SK-N-SH (cell line): ENCODE measurements around the gene GIT2. TPM values are rescaled to one million over a fixed set of nuclear protein-coding genes. Genes with fewer than 3 reads are reported as not detected.

ENCODE experiments used
- CTCF ChIA-PET: fragments of 300-600, 350-600 bp; formaldehyde crosslinking; extraction: SDS; loops from one replicate; lab custom pipeline; 2021; lab: Yijun Ruan, JAX
- POLR2A ChIA-PET: fragments of 350-600 bp; sonication (Branson Sonifier 250); formaldehyde crosslinking; extraction: SDS; loops from one replicate; lab custom pipeline; 2020; ENCODE audit warnings: antibody characterized with exemption, inconsistent platforms; lab: Yijun Ruan, JAX
- DNase-seq: peaks from one replicate; pipeline ENCODE4 v3.0.0; 2012
- H2AFZ ChIP-seq: fragments of 200-600 bp; sonication (generic); 2 replicates; pipeline ENCODE4 v1.8.1; 2016; ENCODE audit warnings: antibody characterized with exemption, mild to moderate bottlenecking, low read depth
- H3F3A ChIP-seq: fragments of 200-600 bp; sonication (generic); replicated peaks from 2 replicates; pipeline ENCODE3; 2016; ENCODE audit warnings: antibody characterized with exemption, mild to moderate bottlenecking; ENCODE audit not compliant: insufficient read depth
- H3K27ac ChIP-seq, 2 experiments: fragments of 200-500 bp in 1 of 2; fragments of 200-600 bp in 1 of 2; sonication (Bioruptor generic) in 1 of 2; sonication (generic), shearing (Covaris generic) in 1 of 2; 2 replicates each; pipeline versions ENCODE4 v1.5.1 to v1.6.1; 2014 to 2016; ENCODE audit warnings: low read depth in 2 of 2, inconsistent platforms in 1 of 2, low read length in 1 of 2, mild to moderate bottlenecking in 1 of 2, mixed read lengths in 1 of 2
- H3K27me3 ChIP-seq: fragments of 200-600 bp; sonication (generic), shearing (Covaris generic); 2 replicates; pipeline ENCODE4 v1.6.1; 2016; ENCODE audit warnings: mixed run types; ENCODE audit not compliant: insufficient read depth
- H3K36me3 ChIP-seq, 2 experiments: fragments of 200-500 bp in 1 of 2; fragments of 200-600 bp in 1 of 2; sonication (Bioruptor generic) in 1 of 2; sonication (generic) in 1 of 2; replicated peaks in 1 of 2; 2 replicates each; pipeline versions ENCODE3 to v1.5.1; 2014 to 2016; ENCODE audit warnings: low read length in 1 of 2, mild to moderate bottlenecking in 1 of 2; ENCODE audit not compliant: insufficient read depth in 2 of 2, control insufficient read depth in 1 of 2
- H3K4me1 ChIP-seq, 2 experiments: fragments of 200-500 bp in 1 of 2; fragments of 200-600 bp in 1 of 2; sonication (Bioruptor generic) in 1 of 2; sonication (generic), shearing (Covaris generic) in 1 of 2; 2 replicates each; pipeline versions ENCODE4 v1.5.1 to v1.6.1; 2014 to 2016; ENCODE audit warnings: low read depth in 1 of 2, low read length in 1 of 2, mixed run types in 1 of 2; ENCODE audit not compliant: insufficient read depth in 2 of 2, control insufficient read depth in 1 of 2
- H3K4me2 ChIP-seq: fragments of 200-600 bp; sonication (generic), shearing (Covaris generic); 2 replicates; pipeline ENCODE4 v1.6.1; 2017; ENCODE audit warnings: mixed run types
- H3K4me3 ChIP-seq, 2 experiments: fragments of 200-500 bp in 1 of 2; fragments of 200-600 bp in 1 of 2; sonication (Bioruptor generic) in 1 of 2; sonication (generic), shearing (Covaris generic) in 1 of 2; 2 replicates each; pipeline versions ENCODE4 v1.5.1 to v1.8.1; 2014 to 2016; ENCODE audit warnings: low read depth in 2 of 2, inconsistent platforms in 1 of 2, low read length in 1 of 2, mild to moderate bottlenecking in 1 of 2, mixed read lengths in 1 of 2, moderate library complexity in 1 of 2
- H3K79me2 ChIP-seq: fragments of 200-600 bp; sonication (generic); 2 replicates; pipeline ENCODE4 v1.8.1; 2017; ENCODE audit warnings: mild to moderate bottlenecking; ENCODE audit not compliant: insufficient read depth
- H3K9ac ChIP-seq: fragments of 200-600 bp; sonication (generic); 2 replicates; pipeline ENCODE4 v1.6.1; 2017; ENCODE audit warnings: mixed run types
- H3K9me2 ChIP-seq: fragments of 200-600 bp; sonication (generic); 2 replicates; pipeline ENCODE4 v1.6.1; 2017; ENCODE audit warnings: mixed run types
- H3K9me3 ChIP-seq: fragments of 200-600 bp; sonication (generic); 2 replicates; pipeline ENCODE4 v1.6.1; 2017; ENCODE audit warnings: mixed run types, mild to moderate bottlenecking, moderate library complexity
- H4K20me1 ChIP-seq: fragments of 200-600 bp; sonication (generic); 2 replicates; pipeline ENCODE4 v1.6.1; 2017; ENCODE audit warnings: mild to moderate bottlenecking, mixed run types; ENCODE audit not compliant: insufficient read depth
- ELF1 ChIP-seq: IDR thresholded peaks from 2 replicates; pipeline ENCODE4 v1.4.0; 2012
- EZH2phosphoT487 ChIP-seq: fragments of 200-600 bp; sonication (generic); IDR thresholded peaks from 2 replicates; pipeline ENCODE4 v1.6.1; 2017; ENCODE audit warnings: low read depth, mixed run types, mild to moderate bottlenecking, antibody characterized with exemption, moderate library complexity, borderline replicate concordance
- FOSL2 ChIP-seq: IDR thresholded peaks from 2 replicates; pipeline ENCODE4 v1.4.0; 2012; ENCODE audit warnings: low read depth, mild to moderate bottlenecking, moderate library complexity, borderline replicate concordance
- JUND ChIP-seq: IDR thresholded peaks from 2 replicates; pipeline ENCODE4 v1.4.0; 2012
- MAX ChIP-seq: IDR thresholded peaks from 2 replicates; pipeline ENCODE4 v1.4.0; 2012; ENCODE audit warnings: low read depth
- MEF2A ChIP-seq: IDR thresholded peaks from 2 replicates; pipeline ENCODE4 v1.4.0; 2012; ENCODE audit warnings: low read depth, borderline replicate concordance
- NRF1 ChIP-seq: IDR thresholded peaks from 2 replicates; pipeline ENCODE4 v1.6.1; 2012; ENCODE audit warnings: low read depth, mild to moderate bottlenecking, low read length
- POLR2AphosphoS5 ChIP-seq: IDR thresholded peaks from 2 replicates; pipeline ENCODE4 v1.6.1; 2012; ENCODE audit warnings: low read depth, low read length
- RCOR1 ChIP-seq: fragments of 150-350 bp; IDR thresholded peaks from 2 replicates; pipeline ENCODE4 v1.6.1; 2017; ENCODE audit warnings: antibody characterized with exemption, low read length
- REST ChIP-seq: IDR thresholded peaks from 2 replicates; pipeline ENCODE4 v1.6.1; 2012; ENCODE audit warnings: mild to moderate bottlenecking, low read depth, low read length, moderate library complexity
- RXRA ChIP-seq: IDR thresholded peaks from 2 replicates; pipeline ENCODE4 v1.4.0; 2012; ENCODE audit warnings: low read depth, mild to moderate bottlenecking, borderline replicate concordance
- TCF12 ChIP-seq: IDR thresholded peaks from 2 replicates; pipeline ENCODE4 v1.4.0; 2012
- USF1 ChIP-seq: IDR thresholded peaks from 2 replicates; pipeline ENCODE4 v1.4.0; 2012; ENCODE audit warnings: low read depth, borderline replicate concordance
- USF2 ChIP-seq: fragments of 150-350 bp; IDR thresholded peaks from 2 replicates; pipeline ENCODE4 v1.6.1; 2017; ENCODE audit warnings: antibody characterized with exemption, low read length, low read depth, borderline replicate concordance
- WGBS: methylation state at CpG from one replicate; pipeline ENCODE4 v1.1.6; 2017; ENCODE audit warnings: low lambda C conversion rate; 5-methylcytosine and 5-hydroxymethylcytosine counted together
- polyA plus RNA-seq, 3 experiments: library from polyadenylated mRNA; depleted of rRNA; stranded (reverse); fragments of >200 nt; gene quantifications; 2 replicates each; pipeline ENCODE4 v1.2.3, GENCODE V29; 2012

Gene GIT2
- polyA plus RNA-seq, 1 of the 3 experiments (the other 2 are of a cell fraction), result 21.2 TPM

- Histone ChIP-seq H3K4me2 (0 out of 2 replicates have a peak overlapping the region, but pooled peaks have one; percentile 6), H3K27ac (peak overlapping the region in 1 of 2 experiments; percentile 44; a peak in 1 of 4 replicates), H3K9me2 (no peaks in the 10 kb centered on the region), H3K4me1 (no peaks in the 10 kb centered on the region), H3F3A (peaks cover 13% of the 10 kb centered on the region), H3K79me2 (peaks cover 7% of the 10 kb centered on the region; the same call in 1 of the 2 replicates), H3K36me3 (peaks cover 49 to 66% of the 10 kb centered on the region in 2 experiments), H4K20me1 (no peaks in the 10 kb centered on the region), H3K9ac (no peak overlapping the region), H3K27me3 (no peaks in the 10 kb centered on the region), H2AFZ (no peak overlapping the region), H3K9me3 (peaks cover 6% of the 10 kb centered on the region; the same call in 1 of the 2 replicates), H3K4me3 (no peak overlapping the region)
- TF ChIP-seq JUND, result 0 out of 2 replicates have a peak, but pooled peaks have one; percentile 29
- peak; percentile 34; the same call in 1 of the 2 replicates for TF ChIP-seq TCF12
- no peak; the same call in 1 of the 2 replicates for TF ChIP-seq POLR2AphosphoS5
- peak; percentile 40; the same call in 1 of the 2 replicates for TF ChIP-seq FOSL2
- TF ChIP-seq RCOR1, result no peak
- TF ChIP-seq MEF2A, result no peak
- ChIA-PET CTCF (no interaction called here), POLR2A (no interaction called here)
- no peak for DNase-seq
Observed at GRCh38 chr12:109982210-109982609, 14.0 kb downstream of the GIT2 start.

GRCh38 chr12:109981311-109981710 is 14.9 kb downstream of the GIT2 start:
- H3K4me3 ChIP-seq, result no peak overlapping the region
- peaks cover 53 to 75% of the 10 kb centered on the region in 2 experiments for H3K36me3 ChIP-seq
- CTCF ChIA-PET, result no interaction called here
- peaks cover 6% of the 10 kb centered on the region; the same call in 1 of the 2 replicates for H3K9me3 ChIP-seq
- no peak overlapping the region for H3K9ac ChIP-seq
- no peaks in the 10 kb centered on the region for H4K20me1 ChIP-seq
- no peak overlapping the region for H3K27ac ChIP-seq
- no peak for DNase-seq
- POLR2A ChIA-PET, result no interaction called here
- H3K4me2 ChIP-seq, result no peak overlapping the region
- no peaks in the 10 kb centered on the region for H3K4me1 ChIP-seq
- peaks cover 4% of the 10 kb centered on the region; the same call in 1 of the 2 replicates for H3K79me2 ChIP-seq
- no peak for TF ChIP-seq USF2
- no peak for TF ChIP-seq ELF1
- TF ChIP-seq REST, result no peak
- TF ChIP-seq NRF1, result no peak
- TF ChIP-seq JUND, result no peak
- TF ChIP-seq RXRA, result no peak
- no peak for TF ChIP-seq MAX
- no peak for TF ChIP-seq USF1
- no peak for TF ChIP-seq EZH2phosphoT487
- no peaks in the 10 kb centered on the region for H3K9me2 ChIP-seq
- H3K27me3 ChIP-seq, result no peaks in the 10 kb centered on the region
- H2AFZ ChIP-seq, result no peak overlapping the region
- H3F3A ChIP-seq, result peaks cover 13% of the 10 kb centered on the region
- 94% methylated on average over 5 of the region's 5 CpGs for WGBS
